Chondrocyte (in vitro differentiated cells): Measurements from ENCODE around the gene CINP. TPM values are rescaled to one million over a fixed set of nuclear protein-coding genes. Genes with fewer than 3 reads are reported as not detected.
A peak's percentile ranks its signal among the peaks of the same experiment; 100 is the strongest.

Experiments used
- DNase-seq: peaks from one replicate; pipeline ENCODE4 v3.0.0; 2021; ENCODE audit warnings: mixed read lengths, low spot score
- H3K27ac Mint-ChIP-seq: one replicate; pipeline ENCODE4 v1.8.0; 2021; ENCODE audit warnings: mild to moderate bottlenecking, moderate library complexity, mixed read lengths; ENCODE audit not compliant: unreplicated experiment
- H3K27me3 Mint-ChIP-seq: 2 replicates; pipeline ENCODE4 v1.8.0; 2021; ENCODE audit warnings: low read depth, mixed read lengths
- H3K36me3 Mint-ChIP-seq: 2 replicates; pipeline ENCODE4 v1.8.0; 2021; ENCODE audit warnings: low read depth, mixed read lengths
- H3K4me1 Mint-ChIP-seq: 2 replicates; pipeline ENCODE4 v1.8.0; 2021; ENCODE audit warnings: low read depth, mild to moderate bottlenecking, mixed read lengths
- H3K4me3 Mint-ChIP-seq: one replicate; pipeline ENCODE4 v1.8.0; 2021; ENCODE audit warnings: mild to moderate bottlenecking, moderate library complexity, mixed read lengths; ENCODE audit not compliant: unreplicated experiment
- H3K9me3 Mint-ChIP-seq: 2 replicates; pipeline ENCODE4 v1.8.0; 2021; ENCODE audit warnings: low read depth, mixed read lengths
- long read RNA-seq: library from polyadenylated mRNA; stranded (forward); transcript quantifications from one replicate; pipeline ENCODE4 v2.0.0, GENCODE V29; 2021
- total RNA-seq: library from RNA; stranded (reverse); gene quantifications from 3 replicates; pipeline ENCODE4 v1.2.1, GENCODE V29; 2021
- TF ChIP-seq, protein P1 (sequence below): fragments of 200-600 bp; sonication (generic); IDR thresholded peaks from 2 replicates; pipeline ENCODE4 v1.5.0; 2021; ENCODE audit warnings: antibody characterized with exemption, mild to moderate bottlenecking, moderate library complexity

The CINP gene
- 24.1 to 34.3 TPM (median 26.8 TPM) in 3 replicates for total RNA-seq
- long read RNA-seq, full-length matches to known transcripts = 22 of 23 reads
- long read RNA-seq, partial matches to known transcripts = 0 of 23 reads
- long read RNA-seq, other reads (novel, unspliced or antisense) = 1 of 23 reads

DNA sequence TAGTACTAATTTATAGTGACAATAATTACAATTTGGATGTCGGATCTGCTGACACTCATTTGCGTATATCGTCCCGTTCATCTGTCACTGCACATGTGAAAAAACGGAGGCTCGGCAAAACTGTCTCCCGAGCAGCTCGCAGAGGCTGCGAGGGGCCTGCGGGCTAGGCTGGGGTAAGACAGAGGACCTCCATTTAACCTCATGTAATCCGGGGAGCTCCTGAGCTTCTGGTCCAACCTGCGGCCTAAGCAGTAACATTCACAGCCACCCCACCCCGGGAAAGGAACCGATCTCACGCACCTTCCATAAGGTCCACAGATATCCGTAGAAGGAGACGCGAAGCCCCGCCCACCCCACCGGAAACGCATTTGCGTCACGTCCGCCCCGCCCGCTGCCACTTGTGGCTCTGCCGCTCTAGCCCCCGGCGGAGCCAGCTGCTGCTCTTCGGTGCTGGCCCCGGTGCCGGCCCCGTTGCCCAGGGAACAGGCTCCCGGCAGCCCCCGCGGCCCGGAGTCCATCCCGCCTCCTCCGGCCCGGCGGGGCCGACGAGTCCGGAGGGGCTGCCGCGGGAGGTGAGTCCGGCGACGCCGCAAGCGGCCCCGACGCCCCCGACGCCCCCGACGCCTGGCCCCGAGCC, at the start of gene CINP, which contains the start of gene TECPR2:
TSS of gene CINP (minus strand) at position 346 of the 637 bp plus-strand sequence. CDS start at position 307, 39 bp downstream.
TSS of gene TECPR2 (plus strand) at position 397 of the 637 bp plus-strand sequence. CDS start 13,781 bp downstream, outside the sequence.
- Mint-ChIP-seq H3K4me1 (peaks cover 13% of the 10 kb centered on the region), H3K36me3 (peaks cover 4% of the 10 kb centered on the region), H3K4me3 (peak within 1 kb of the TSS; percentile 97), H3K27ac (peak within 1 kb of the TSS; percentile 98), H3K27me3 (no peaks in the 10 kb centered on the region), H3K9me3 (no peaks in the 10 kb centered on the region)
- DNase-seq = peak; percentile 99
- TF ChIP-seq, protein P1, sequence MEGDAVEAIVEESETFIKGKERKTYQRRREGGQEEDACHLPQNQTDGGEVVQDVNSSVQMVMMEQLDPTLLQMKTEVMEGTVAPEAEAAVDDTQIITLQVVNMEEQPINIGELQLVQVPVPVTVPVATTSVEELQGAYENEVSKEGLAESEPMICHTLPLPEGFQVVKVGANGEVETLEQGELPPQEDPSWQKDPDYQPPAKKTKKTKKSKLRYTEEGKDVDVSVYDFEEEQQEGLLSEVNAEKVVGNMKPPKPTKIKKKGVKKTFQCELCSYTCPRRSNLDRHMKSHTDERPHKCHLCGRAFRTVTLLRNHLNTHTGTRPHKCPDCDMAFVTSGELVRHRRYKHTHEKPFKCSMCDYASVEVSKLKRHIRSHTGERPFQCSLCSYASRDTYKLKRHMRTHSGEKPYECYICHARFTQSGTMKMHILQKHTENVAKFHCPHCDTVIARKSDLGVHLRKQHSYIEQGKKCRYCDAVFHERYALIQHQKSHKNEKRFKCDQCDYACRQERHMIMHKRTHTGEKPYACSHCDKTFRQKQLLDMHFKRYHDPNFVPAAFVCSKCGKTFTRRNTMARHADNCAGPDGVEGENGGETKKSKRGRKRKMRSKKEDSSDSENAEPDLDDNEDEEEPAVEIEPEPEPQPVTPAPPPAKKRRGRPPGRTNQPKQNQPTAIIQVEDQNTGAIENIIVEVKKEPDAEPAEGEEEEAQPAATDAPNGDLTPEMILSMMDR = no peak

DNA sequence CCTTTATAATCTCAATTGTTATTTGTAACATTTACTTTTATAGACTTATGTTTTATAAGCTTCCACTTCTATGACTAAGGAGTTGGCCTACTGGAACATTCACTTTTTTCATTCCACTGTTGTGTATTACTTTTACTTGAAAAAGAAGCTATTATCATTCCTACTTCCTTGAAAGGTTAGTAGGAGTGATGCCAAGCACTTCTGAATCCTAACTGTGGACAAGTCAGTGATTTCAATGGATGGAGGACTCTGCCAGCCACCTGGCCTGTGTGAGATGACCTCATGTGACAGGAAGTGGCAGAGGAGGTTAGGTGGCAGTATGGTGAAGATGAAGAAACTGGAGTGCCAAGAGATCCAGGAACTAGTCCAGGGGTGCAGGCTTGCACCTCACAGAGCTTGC, 46.0 kb upstream of the CINP start:
- no peaks in the 10 kb centered on the region for H3K27me3 Mint-ChIP-seq
- peaks cover 10% of the 10 kb centered on the region for H3K36me3 Mint-ChIP-seq
- H3K27ac Mint-ChIP-seq = peak overlapping the region; percentile 61
- no peak overlapping the region for H3K4me3 Mint-ChIP-seq
- no peak for DNase-seq
- no peaks in the 10 kb centered on the region for H3K9me3 Mint-ChIP-seq
- TF ChIP-seq, protein P1 = no peak
- peaks cover 8% of the 10 kb centered on the region for H3K4me1 Mint-ChIP-seq

DNA sequence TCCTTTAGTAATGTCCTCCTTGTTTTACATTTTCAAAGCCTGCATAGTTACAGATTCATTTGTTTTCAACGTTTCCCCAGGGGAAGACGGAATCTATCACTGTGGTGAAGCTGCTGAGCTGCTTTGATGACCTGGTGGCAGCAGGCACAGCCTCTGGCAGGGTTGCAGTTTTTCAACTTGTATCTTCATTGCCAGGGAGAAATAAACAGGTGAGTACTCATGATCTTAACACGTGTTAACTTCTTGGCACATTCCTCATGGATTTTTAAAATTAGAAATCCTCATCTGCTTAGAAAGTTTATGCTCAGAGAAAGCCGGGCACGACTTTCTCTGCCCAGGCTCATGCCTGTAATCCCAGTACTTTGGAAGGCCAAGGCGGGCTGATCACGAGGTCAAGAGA, 44.6 kb upstream of the CINP start:
- H3K4me3 Mint-ChIP-seq = no peak overlapping the region
- peaks cover 8% of the 10 kb centered on the region for H3K4me1 Mint-ChIP-seq
- TF ChIP-seq, protein P1 = no peak
- peaks cover 23% of the 10 kb centered on the region for H3K36me3 Mint-ChIP-seq
- peaks cover 14% of the 10 kb centered on the region for H3K9me3 Mint-ChIP-seq
- no peak overlapping the region for H3K27ac Mint-ChIP-seq
- no peak for DNase-seq
- no peaks in the 10 kb centered on the region for H3K27me3 Mint-ChIP-seq

- no peak overlapping the region for H3K4me3 Mint-ChIP-seq
- peaks cover 33% of the 10 kb centered on the region for H3K36me3 Mint-ChIP-seq
- no peaks in the 10 kb centered on the region for H3K27me3 Mint-ChIP-seq
- TF ChIP-seq, protein P1 = no peak
- peaks cover 32% of the 10 kb centered on the region for H3K9me3 Mint-ChIP-seq
- no peak for DNase-seq
- no peak overlapping the region for H3K27ac Mint-ChIP-seq
- H3K4me1 Mint-ChIP-seq = peaks cover under 1% of the 10 kb centered on the region
Observed at GRCh38 chr14:102403028-102403427, 40.3 kb upstream of the CINP start.

DNA sequence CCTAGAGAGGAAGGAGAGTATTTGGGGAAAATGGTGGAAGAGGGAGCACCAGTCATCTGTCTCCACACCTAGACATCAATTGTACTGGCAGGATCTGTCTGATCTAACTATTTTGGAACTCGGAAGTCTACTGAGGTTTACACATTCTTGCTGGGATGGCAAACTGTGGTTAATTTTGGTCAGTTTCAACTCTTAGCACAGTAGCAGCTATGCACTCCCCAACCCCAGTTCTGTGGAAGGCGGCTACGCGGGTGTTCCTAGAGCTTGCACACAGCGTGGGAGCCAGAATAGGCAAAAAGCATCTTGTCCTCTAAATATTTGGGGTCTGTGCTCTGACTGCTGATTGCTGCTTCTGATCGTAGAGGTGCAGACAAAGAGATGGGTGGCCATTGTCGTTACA, 33.8 kb upstream of the CINP start:
- DNase-seq = no peak

More for the DNA sequence above, 33.8 kb upstream of the CINP start:
- TF ChIP-seq, protein P1 = no peak
- H3K9me3 Mint-ChIP-seq = peaks cover 15% of the 10 kb centered on the region
- H3K27ac Mint-ChIP-seq = no peak overlapping the region
- H3K36me3 Mint-ChIP-seq = peaks cover 23% of the 10 kb centered on the region
- no peaks in the 10 kb centered on the region for H3K27me3 Mint-ChIP-seq
- peaks cover 2% of the 10 kb centered on the region for H3K4me1 Mint-ChIP-seq
- H3K4me3 Mint-ChIP-seq = no peak overlapping the region
